H7 (cell line): ENCODE data around the gene RND1. TPM values are rescaled to one million over a fixed set of nuclear protein-coding genes. Genes with fewer than 3 reads are reported as not detected.
A peak's percentile ranks its signal among the peaks of the same experiment; 100 is the strongest.
"Not testable (repeated sequence)": the region's sequence is repeated elsewhere in the genome, so short reads cannot be mapped to it uniquely, and the experiment has no call there.

Source experiments
- DNase-seq: peaks from one replicate; pipeline ENCODE4 v3.0.0; 2012
- H3K27me3 ChIP-seq: 2 replicates; pipeline ENCODE4 v1.6.0; 2011; ENCODE audit warnings: mild to moderate bottlenecking, low read length; ENCODE audit not compliant: control insufficient read depth, insufficient read depth
- H3K36me3 ChIP-seq: replicated peaks from 2 replicates; pipeline ENCODE4 v1.5.1; 2011; ENCODE audit warnings: low read length; ENCODE audit not compliant: control insufficient read depth, insufficient read depth
- H3K4me3 ChIP-seq: 2 replicates; pipeline ENCODE4 v1.5.1; 2011; ENCODE audit warnings: low read depth, mild to moderate bottlenecking, control low read depth, low read length, moderate library complexity; ENCODE audit not compliant: insufficient read depth
- total RNA-seq: library from RNA; depleted of rRNA; stranded (reverse); fragments of >200 nt; shearing (Covaris generic); gene quantifications from 2 replicates; pipeline ENCODE4 v1.2.3, GENCODE V29; 2014

The RND1 gene
- total RNA-seq, 1 experiment from 2014 or later: 0.94 TPM

GRCh38 chr12:48857278-48857994 is 8.2 kb downstream of the RND1 start:
- peaks cover 5% of the 10 kb centered on the region for H3K36me3 ChIP-seq
- no peak for DNase-seq
- H3K4me3 ChIP-seq: no peak overlapping the region
- H3K27me3 ChIP-seq: no peaks in the 10 kb centered on the region

GRCh38 chr12:48856379-48856778 is 9.3 kb downstream of the RND1 start:
- no peak for DNase-seq
- Histone ChIP-seq H3K27me3 (no peaks in the 10 kb centered on the region), H3K36me3 (peaks cover 4% of the 10 kb centered on the region), H3K4me3 (no peak overlapping the region)

GRCh38 chr12:48854932-48855331 is 10.7 kb downstream of the RND1 start:
- not testable (repeated sequence) for H3K27me3 ChIP-seq, H3K4me3 ChIP-seq, H3K36me3 ChIP-seq, DNase-seq

GRCh38 chr12:48854488-48854887 is 11.2 kb downstream of the RND1 start:
- DNase-seq: no peak
- no peaks in the 10 kb centered on the region for H3K27me3 ChIP-seq
- 0 out of 2 replicates have a peak, but pooled peaks cover 1% of the 10 kb centered on the region for H3K36me3 ChIP-seq
- no peak overlapping the region for H3K4me3 ChIP-seq

GRCh38 chr12:48852734-48853688 is 12.7 kb downstream of the RND1 start:
- Histone ChIP-seq H3K27me3 (no peaks in the 10 kb centered on the region), H3K4me3 (peak overlapping the region; percentile 41), H3K36me3 (0 out of 2 replicates have a peak, but pooled peaks cover 1% of the 10 kb centered on the region)
- DNase-seq: peak; percentile 84

GRCh38 chr12:48851883-48852733 is 13.6 kb downstream of the RND1 start, which contains the start of gene DDX23:
TSS of gene DDX23 (minus strand) at chr12:48852163. CDS start at chr12:48845782, 6,381 bp downstream.
- Histone ChIP-seq H3K36me3 (0 out of 2 replicates have a peak, but pooled peaks cover 1% of the 10 kb centered on the region), H3K4me3 (peak within 1 kb of the TSS; percentile 92), H3K27me3 (no peaks in the 10 kb centered on the region)
- peak; percentile 98 for DNase-seq

- H3K36me3 ChIP-seq: peaks cover 36% of the 10 kb centered on the region
- H3K4me3 ChIP-seq, H3K27me3 ChIP-seq, DNase-seq: not testable (repeated sequence)
Observed at GRCh38 chr12:48842021-48842420, 23.6 kb downstream of the RND1 start.

GRCh38 chr12:48838048-48838447 is 27.6 kb downstream of the RND1 start:
- peaks cover 51% of the 10 kb centered on the region for H3K36me3 ChIP-seq
- no peak overlapping the region for H3K4me3 ChIP-seq
- no peak for DNase-seq
- H3K27me3 ChIP-seq: no peaks in the 10 kb centered on the region

- peaks cover 66% of the 10 kb centered on the region for H3K36me3 ChIP-seq
Observed at GRCh38 chr12:48832321-48833060, 33.2 kb downstream of the RND1 start.

GRCh38 chr12:48831257-48831656 is 34.4 kb downstream of the RND1 start:
- no peak overlapping the region for H3K4me3 ChIP-seq
- H3K27me3 ChIP-seq: no peaks in the 10 kb centered on the region
- peaks cover 54% of the 10 kb centered on the region for H3K36me3 ChIP-seq
- DNase-seq: no peak

More at GRCh38 chr12:48832321-48833060, 33.2 kb downstream of the RND1 start:
- DNase-seq: no peak
- Histone ChIP-seq H3K4me3 (no peak overlapping the region), H3K27me3 (no peaks in the 10 kb centered on the region)

GRCh38 chr12:48828841-48829575 is 36.7 kb downstream of the RND1 start:
- no peaks in the 10 kb centered on the region for H3K27me3 ChIP-seq
- H3K36me3 ChIP-seq: peaks cover 45% of the 10 kb centered on the region
- no peak for DNase-seq
- H3K4me3 ChIP-seq: no peak overlapping the region

GRCh38 chr12:48828293-48828692 is 37.4 kb downstream of the RND1 start:
- no peak for DNase-seq
- peaks cover 39% of the 10 kb centered on the region for H3K36me3 ChIP-seq
- no peak overlapping the region for H3K4me3 ChIP-seq
- H3K27me3 ChIP-seq: no peaks in the 10 kb centered on the region

- peaks cover 34% of the 10 kb centered on the region for H3K36me3 ChIP-seq
- no peak for DNase-seq
- no peaks in the 10 kb centered on the region for H3K27me3 ChIP-seq
- H3K4me3 ChIP-seq: no peak overlapping the region
Observed at GRCh38 chr12:48827513-48828096, 38.1 kb downstream of the RND1 start.
